A673 (cell line): ENCODE results near the gene PCDH18.

Source experiments
- CTCF ChIP-seq: fragments of 300-800, 200-600 bp; sonication (generic); conservative IDR thresholded peaks from 2 replicates; pipeline ENCODE4 v1.5.1; 2017; ENCODE audit warnings: low read depth, mild to moderate bottlenecking, antibody characterized with exemption, low read length, moderate library complexity, mixed read lengths
- EZH2 ChIP-seq: fragments of 200-600 bp; sonication (generic); IDR thresholded peaks from 2 replicates; pipeline ENCODE4 v1.6.1; 2017; ENCODE audit warnings: borderline replicate concordance, low read depth, mild to moderate bottlenecking, mixed read lengths, antibody characterized with exemption, low read length; ENCODE audit not compliant: poor library complexity, severe bottlenecking

- no peak for TF ChIP-seq CTCF
- no peak for TF ChIP-seq EZH2
Observed at GRCh38 chr4:137495578-137495977, 36.7 kb downstream of the PCDH18 start.
